Muscle layer of colon (tissue), 2 donors: Measurements from ENCODE around the gene COX6A1.
"Not testable (repeated sequence)": the region's sequence is repeated elsewhere in the genome, so short reads cannot be mapped to it uniquely, and the experiment has no call there.

ENCODE experiments used
- H3K27ac ChIP-seq: one replicate; pipeline ENCODE4 v1.7.0; 2013; ENCODE audit warnings: low read depth, mild to moderate bottlenecking, low read length, moderate library complexity
- H3K27me3 ChIP-seq, 2 donors: one replicate each; pipeline ENCODE4 v1.7.0; 2013; ENCODE audit warnings: low read length in 2 of 2, mild to moderate bottlenecking in 2 of 2; ENCODE audit not compliant: insufficient read depth in 2 of 2, control insufficient read depth in 1 of 2
- H3K36me3 ChIP-seq: one replicate; pipeline ENCODE4 v1.7.0; 2013; ENCODE audit warnings: mild to moderate bottlenecking, low read length; ENCODE audit not compliant: insufficient read depth
- H3K4me1 ChIP-seq: one replicate; pipeline ENCODE4 v1.7.0; 2013; ENCODE audit warnings: mild to moderate bottlenecking, low read length; ENCODE audit not compliant: insufficient read depth
- H3K4me3 ChIP-seq, 2 donors: one replicate each; pipeline ENCODE4 v1.7.0; 2013; ENCODE audit warnings: low read length in 2 of 2, low read depth in 1 of 2, mild to moderate bottlenecking in 1 of 2, moderate library complexity in 1 of 2
- H3K9ac ChIP-seq: one replicate; pipeline ENCODE4 v1.7.0; 2013; ENCODE audit warnings: low read length
- H3K9me3 ChIP-seq: one replicate; pipeline ENCODE4 v1.7.0; 2013; ENCODE audit warnings: mild to moderate bottlenecking, low read length
- donor health status: abdominal sarcoma.
- donor health status: Adenocarcinoma of cecum.

The COX6A1 gene

DNA sequence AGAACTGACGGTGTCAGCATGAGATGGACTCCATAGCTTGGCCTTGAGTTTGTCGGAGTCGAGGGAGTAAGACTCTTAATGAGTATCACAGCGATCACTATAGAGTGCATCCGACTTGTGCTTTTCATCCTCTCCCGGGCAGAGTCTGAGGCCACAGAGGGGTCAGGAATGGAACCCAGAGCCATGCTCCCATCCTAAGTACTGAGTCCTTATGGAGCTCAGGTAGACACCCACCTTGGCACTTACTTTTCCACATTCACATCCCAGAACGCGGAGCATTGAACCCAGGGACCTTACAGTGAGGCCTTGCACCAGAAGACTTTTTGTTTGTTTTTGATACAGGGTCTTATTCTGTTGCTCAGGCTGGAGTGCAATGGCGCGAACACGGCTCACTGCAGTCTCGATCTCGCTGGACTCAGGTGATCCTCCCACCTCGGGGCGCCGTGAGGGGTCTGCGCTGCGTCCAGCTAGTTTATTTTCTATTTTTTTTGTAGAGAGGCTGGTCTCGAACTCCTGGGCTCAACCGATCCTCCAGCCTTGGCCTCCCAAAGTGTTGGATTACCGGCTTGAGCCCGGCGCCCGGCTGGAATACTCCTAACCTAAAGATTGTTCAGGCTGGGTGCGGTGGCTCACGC, 32.4 kb downstream of the COX6A1 start:
- peak overlapping the region; percentile 59 for H3K9ac ChIP-seq
- peak overlapping the region; percentile 87 for H3K27ac ChIP-seq
- H3K36me3 ChIP-seq: peaks cover 7% of the 10 kb centered on the region
- H3K4me3 ChIP-seq: peak overlapping the region; percentile 73 to 91
- no peaks in the 10 kb centered on the region for H3K27me3 ChIP-seq
- H3K4me1 ChIP-seq: peaks cover 36% of the 10 kb centered on the region
- H3K9me3 ChIP-seq: no peaks in the 10 kb centered on the region

- H3K27me3 ChIP-seq: no peaks in the 10 kb centered on the region
- no peaks in the 10 kb centered on the region for H3K9me3 ChIP-seq
- no peaks in the 10 kb centered on the region for H3K36me3 ChIP-seq
- no peak overlapping the region for H3K4me3 ChIP-seq
- no peak overlapping the region for H3K27ac ChIP-seq
- no peak overlapping the region for H3K9ac ChIP-seq
- H3K4me1 ChIP-seq: peaks cover 17% of the 10 kb centered on the region
Observed at GRCh38 chr12:120472521-120472920, 34.6 kb downstream of the COX6A1 start.

DNA sequence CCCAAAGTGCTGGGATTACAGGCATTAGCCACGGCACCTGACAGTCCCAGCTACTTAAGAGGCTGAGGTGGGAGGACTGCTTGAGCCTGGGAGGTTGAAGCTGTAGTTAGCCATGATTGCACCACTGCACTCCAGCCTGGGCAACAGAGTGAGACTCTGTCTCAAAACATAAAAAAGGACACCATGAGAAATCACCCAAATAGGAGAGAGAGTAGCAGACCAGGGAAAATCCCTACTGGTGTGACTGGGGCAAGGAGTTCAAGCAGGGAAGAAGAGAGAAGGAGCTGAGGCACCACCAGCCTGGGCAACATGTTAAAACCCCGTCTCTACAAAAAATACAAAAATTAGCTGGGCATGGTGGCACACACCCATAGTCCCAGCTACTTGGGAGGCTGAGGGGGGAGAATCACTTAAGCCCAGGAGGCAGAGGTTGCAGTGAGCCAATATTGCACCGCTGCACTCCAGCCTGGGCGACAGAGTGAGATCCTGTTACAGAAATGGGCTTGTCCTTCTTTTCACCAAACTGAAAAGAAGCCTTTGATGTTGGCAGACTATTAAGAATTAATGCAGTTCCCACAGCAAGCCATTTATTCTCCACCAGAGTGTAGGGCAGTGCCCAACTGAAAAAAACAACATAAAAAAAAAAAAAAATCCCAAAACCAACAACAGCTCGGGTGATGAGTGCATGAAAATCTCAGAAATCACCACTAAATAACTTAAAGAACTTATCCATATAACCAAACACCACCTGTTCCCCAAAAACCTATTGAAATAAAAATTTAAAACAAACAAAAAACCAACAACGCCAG, 36.1 kb downstream of the COX6A1 start:
- H3K9me3 ChIP-seq: no peaks in the 10 kb centered on the region
- peaks cover 6% of the 10 kb centered on the region for H3K4me1 ChIP-seq
- no peaks in the 10 kb centered on the region for H3K27me3 ChIP-seq
- no peaks in the 10 kb centered on the region for H3K36me3 ChIP-seq
- H3K27ac ChIP-seq: no peak overlapping the region
- H3K4me3 ChIP-seq: no peak overlapping the region
- no peak overlapping the region for H3K9ac ChIP-seq

DNA sequence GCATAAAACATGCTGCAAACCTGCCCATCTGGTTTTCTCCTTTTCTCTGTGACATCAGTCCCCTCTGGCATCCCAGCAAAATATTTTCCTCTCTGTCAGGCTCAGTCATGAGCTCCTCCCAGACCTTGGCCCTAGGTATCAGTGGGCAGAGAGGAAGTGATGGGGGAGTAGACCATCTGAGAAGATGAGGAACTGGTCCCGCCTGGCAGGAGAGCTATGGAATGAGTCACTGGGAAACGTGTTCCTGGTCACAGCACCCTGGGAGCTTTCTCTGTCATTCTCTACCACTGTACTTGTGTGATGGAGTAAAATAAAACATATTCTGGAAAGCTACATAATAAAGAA, 36.7 kb downstream of the COX6A1 start:
- no peak overlapping the region for H3K9ac ChIP-seq
- H3K27ac ChIP-seq: no peak overlapping the region
- H3K9me3 ChIP-seq: no peaks in the 10 kb centered on the region
- H3K36me3 ChIP-seq: no peaks in the 10 kb centered on the region
- peaks cover 6% of the 10 kb centered on the region for H3K4me1 ChIP-seq
- H3K4me3 ChIP-seq: no peak overlapping the region
- no peaks in the 10 kb centered on the region for H3K27me3 ChIP-seq

GRCh38 chr12:120475643-120476042, 37.7 kb downstream of the COX6A1 start:
- H3K9me3 ChIP-seq: no peaks in the 10 kb centered on the region

DNA sequence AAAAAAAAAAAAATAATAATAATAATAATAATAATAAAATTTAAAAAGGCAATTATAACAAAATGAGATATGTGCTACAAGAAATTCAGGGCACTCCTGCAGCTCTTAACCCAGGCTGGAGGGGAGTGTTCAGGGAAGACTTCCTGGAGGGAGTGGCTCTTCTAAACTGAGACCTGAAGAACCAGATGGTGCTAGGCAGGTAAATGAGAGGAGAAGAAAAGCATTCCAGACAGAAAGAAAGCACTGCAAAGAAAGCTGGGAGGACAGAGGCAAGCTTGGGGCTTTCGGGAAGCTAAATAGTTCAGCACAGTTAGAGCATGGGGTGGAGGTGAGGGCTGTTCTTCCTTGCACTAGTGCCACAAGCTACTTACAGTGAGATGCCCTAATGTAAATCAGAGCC, 41.5 kb downstream of the COX6A1 start:
- Histone ChIP-seq H3K9ac (no peak overlapping the region), H3K4me1 (no peaks in the 10 kb centered on the region), H3K27ac (no peak overlapping the region), H3K36me3 (no peaks in the 10 kb centered on the region), H3K27me3 (no peaks in the 10 kb centered on the region), H3K4me3 (no peak overlapping the region), H3K9me3 (no peaks in the 10 kb centered on the region)

More at GRCh38 chr12:120475643-120476042, 37.7 kb downstream of the COX6A1 start:
- Histone ChIP-seq H3K27me3 (no peaks in the 10 kb centered on the region), H3K4me1 (no peaks in the 10 kb centered on the region), H3K27ac (no peak overlapping the region), H3K9ac (no peak overlapping the region), H3K36me3 (no peaks in the 10 kb centered on the region), H3K4me3 (no peak overlapping the region)

- Histone ChIP-seq H3K27me3 (no peaks in the 10 kb centered on the region), H3K9me3 (no peaks in the 10 kb centered on the region), H3K9ac (no peak overlapping the region), H3K4me1 (no peaks in the 10 kb centered on the region), H3K27ac (no peak overlapping the region), H3K36me3 (no peaks in the 10 kb centered on the region), H3K4me3 (no peak overlapping the region)
Observed at GRCh38 chr12:120480211-120480610, 42.3 kb downstream of the COX6A1 start.

DNA sequence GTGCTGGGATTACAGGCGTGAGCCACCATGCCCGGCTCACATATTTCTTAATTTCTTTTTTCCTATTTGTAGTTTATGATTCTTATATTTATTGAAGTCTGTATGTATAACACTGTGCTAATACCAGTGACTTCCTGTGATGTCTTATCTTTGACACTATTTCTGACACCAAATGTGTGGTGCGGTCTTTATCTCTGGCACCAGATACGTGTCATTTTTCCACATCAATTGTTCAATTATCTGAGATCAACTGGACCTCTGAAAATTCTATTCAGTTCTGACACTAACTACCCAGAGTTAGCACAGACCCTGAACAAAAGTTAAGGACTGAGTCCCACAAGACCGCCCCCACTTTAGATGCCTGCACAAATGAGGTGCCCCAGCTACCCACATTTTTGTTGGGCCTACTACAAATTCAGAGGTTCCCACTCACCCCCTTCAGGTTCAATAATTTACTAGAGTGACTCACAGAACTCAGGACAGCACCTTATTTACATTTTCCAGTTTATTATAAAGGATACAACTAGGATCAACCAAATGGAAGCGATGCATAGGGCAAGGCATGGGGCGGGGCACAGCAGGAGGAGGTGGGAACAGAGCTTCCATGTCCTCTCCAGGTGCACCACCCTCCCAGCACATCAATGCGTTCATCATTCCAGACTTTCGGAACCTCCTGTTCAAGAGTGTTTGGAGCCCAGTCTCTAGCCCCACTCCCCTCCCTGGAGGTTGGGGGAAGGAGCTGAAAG, 43.3 kb downstream of the COX6A1 start:
- Histone ChIP-seq H3K4me3 (no peak overlapping the region), H3K9me3 (no peaks in the 10 kb centered on the region), H3K27ac (no peak overlapping the region), H3K36me3 (no peaks in the 10 kb centered on the region), H3K4me1 (no peaks in the 10 kb centered on the region), H3K27me3 (no peaks in the 10 kb centered on the region), H3K9ac (no peak overlapping the region)

DNA sequence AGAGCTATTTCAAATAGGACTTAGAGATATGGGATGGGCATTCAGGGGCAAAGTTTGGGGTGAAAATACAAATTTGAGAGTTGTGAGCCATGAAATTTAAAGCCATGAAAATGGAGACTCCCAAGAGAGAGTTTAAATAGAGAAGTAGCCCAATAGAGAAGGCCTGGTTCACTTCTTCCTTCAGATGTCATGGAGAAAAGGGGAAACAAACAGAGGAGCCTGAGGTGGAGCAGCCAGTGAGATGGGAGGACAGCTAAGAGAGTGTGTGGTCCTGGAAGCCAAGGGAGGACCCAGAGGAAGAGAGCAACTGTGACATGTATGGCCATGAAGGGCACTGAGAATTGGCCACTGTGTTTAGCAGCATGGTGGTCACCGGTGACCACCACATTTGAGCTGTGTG, 45.7 kb downstream of the COX6A1 start:
- Histone ChIP-seq H3K4me1 (no peaks in the 10 kb centered on the region), H3K9ac (no peak overlapping the region), H3K27ac (no peak overlapping the region)

GRCh38 chr12:120485961-120486881, 48.3 kb downstream of the COX6A1 start:
- H3K36me3 ChIP-seq: peaks cover 9% of the 10 kb centered on the region
- H3K4me1 ChIP-seq: no peaks in the 10 kb centered on the region
- no peak overlapping the region for H3K4me3 ChIP-seq
- H3K9ac ChIP-seq: no peak overlapping the region
- H3K9me3 ChIP-seq: no peaks in the 10 kb centered on the region
- no peak overlapping the region for H3K27ac ChIP-seq
- H3K27me3 ChIP-seq: no peaks in the 10 kb centered on the region

More for the DNA sequence above, 45.7 kb downstream of the COX6A1 start:
- H3K4me3 ChIP-seq: no peak overlapping the region
- no peaks in the 10 kb centered on the region for H3K36me3 ChIP-seq
- no peaks in the 10 kb centered on the region for H3K27me3 ChIP-seq
- no peaks in the 10 kb centered on the region for H3K9me3 ChIP-seq

- H3K9ac ChIP-seq, H3K27ac ChIP-seq, H3K4me1 ChIP-seq, H3K9me3 ChIP-seq, H3K27me3 ChIP-seq, H3K4me3 ChIP-seq: not testable (repeated sequence)
- peaks cover 12% of the 10 kb centered on the region for H3K36me3 ChIP-seq
Observed at GRCh38 chr12:120487552-120487951, 49.6 kb downstream of the COX6A1 start.
